ENCODE measurements around the gene TBC1D9B.

- TF ChIP-seq EZH2phosphoT487 (IDR thresholded peaks at IDR 0.05; ENCODE audit: borderline replicate concordance, low read length) (no peak), CTCF (conservative IDR thresholded peaks at IDR 0.05; ENCODE audit: low read depth, low read length) (peak; percentile 23; the same call in 1 of the 2 replicates)
These were observed 831 bp upstream of the TBC1D9B start for GRCh38 chr5:179908528-179908927.
